ENCODE data around the gene EXOC4. TPM values are rescaled to one million over a fixed set of nuclear protein-coding genes. Genes with fewer than 3 reads are reported as not detected.

EXOC4 gene
- total RNA-seq, 1 experiment from 2014 or later: 75.8 TPM

DNA sequence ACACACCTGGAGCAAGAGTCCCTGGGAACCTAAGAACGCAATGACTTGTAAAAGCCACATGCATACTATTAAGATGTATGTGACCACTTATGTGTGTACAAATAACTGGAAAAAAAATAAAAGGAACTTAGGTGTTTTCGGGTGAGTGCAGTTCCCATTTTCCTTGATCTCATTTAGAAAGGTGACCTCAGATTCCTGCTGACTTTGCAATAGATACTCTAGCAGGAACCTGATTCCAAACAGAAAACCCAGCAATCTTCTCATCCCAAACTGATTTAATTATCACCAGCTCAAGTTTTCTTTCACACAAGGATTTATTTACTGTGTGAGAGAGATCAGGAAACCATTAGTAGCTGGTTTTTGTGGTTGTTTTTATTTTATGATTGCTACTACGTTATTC, 817.8 kb downstream of the EXOC4 start:
- no peak overlapping the region for H3K27ac ChIP-seq (ENCODE audit: insufficient read length, low read depth, low read length)
- no peak overlapping the region for H3K56ac ChIP-seq (ENCODE audit: insufficient read length, low read depth, low read length)
- no peak overlapping the region for H3K4ac ChIP-seq (ENCODE audit: low read depth, low read length)
- no peak overlapping the region for H3T11ph ChIP-seq (ENCODE audit: low read length)
- no CpG with 5 or more reads among the region's 3 CpGs for WGBS (ENCODE audit: extremely low coverage, insufficient read length, low lambda C conversion rate)
- no peaks in the 10 kb centered on the region for H3K27me3 ChIP-seq (ENCODE audit: insufficient read depth, low read length)
- H2BK15ac ChIP-seq (ENCODE audit: low read depth, low read length): no peak overlapping the region
- H3K14ac ChIP-seq (ENCODE audit: insufficient read depth, low read length): no peak overlapping the region
- no peak overlapping the region for H4K5ac ChIP-seq (ENCODE audit: insufficient read length, low read depth, low read length)
- Mint-ChIP-seq H3K9me3 (peaks cover 6 to 8% of the 10 kb centered on the region in 2 experiments), H3K27me3 (ENCODE audit: low read depth) (no peaks in the 10 kb centered on the region), H3K4me1 (peaks cover 17 to 22% of the 10 kb centered on the region in 2 experiments), H3K4me3 (no peak overlapping the region), H3K36me3 (ENCODE audit: insufficient read depth in 1 of 3, low read depth in 3 of 3) (peaks cover 13 to 22% (median 16%) of the 10 kb centered on the region in 3 experiments), H3K27ac (no peak overlapping the region)
- H3K4me1 ChIP-seq (ENCODE audit: insufficient read depth, low read length): no peaks in the 10 kb centered on the region
- no peak overlapping the region for H3K18ac ChIP-seq (ENCODE audit: insufficient read length, low read depth, low read length)
- H3K9me3 ChIP-seq (ENCODE audit: control insufficient read depth, low read depth, low read length): peaks cover 1% of the 10 kb centered on the region
- no peak overlapping the region for H2BK20ac ChIP-seq (ENCODE audit: low read depth, low read length, poor library complexity, severe bottlenecking)
- H2AK5ac ChIP-seq (ENCODE audit: insufficient read length, low read length): no peak overlapping the region
- no peak overlapping the region for H3K23ac ChIP-seq (ENCODE audit: insufficient read length, low read depth, low read length)
- no peak overlapping the region for H3K9ac ChIP-seq (ENCODE audit: extremely low read depth, insufficient read length, low read length)
- H3K23me2 ChIP-seq (ENCODE audit: insufficient read length, low read depth, low read length, poor library complexity, severe bottlenecking): no peaks in the 10 kb centered on the region
- no peak overlapping the region for H4K91ac ChIP-seq (ENCODE audit: insufficient read length, low read depth, low read length)
- H3K79me1 ChIP-seq (ENCODE audit: insufficient read depth, low read depth, low read length, poor library complexity, severe bottlenecking): no peaks in the 10 kb centered on the region
- H3K79me2 ChIP-seq (ENCODE audit: insufficient read depth, low read length): no peaks in the 10 kb centered on the region
- H3K4me2 ChIP-seq (ENCODE audit: insufficient read depth, insufficient read length, low read length): no peak overlapping the region
- no peak overlapping the region for H2BK5ac ChIP-seq (ENCODE audit: insufficient read length, low read length)
- H4K8ac ChIP-seq (replicated peaks; ENCODE audit: insufficient read length, low read depth, low read length): no peak overlapping the region
- no peaks in the 10 kb centered on the region for H4K20me1 ChIP-seq (ENCODE audit: control insufficient read depth, insufficient read depth, insufficient read length)
- no peak overlapping the region for H2AFZ ChIP-seq (ENCODE audit: low read length)
- H2BK12ac ChIP-seq (ENCODE audit: insufficient read length, low read depth, low read length): no peak overlapping the region
- no peak overlapping the region for H2BK120ac ChIP-seq (ENCODE audit: low read depth, low read length, poor library complexity, severe bottlenecking)
- TF ChIP-seq, protein P1, sequence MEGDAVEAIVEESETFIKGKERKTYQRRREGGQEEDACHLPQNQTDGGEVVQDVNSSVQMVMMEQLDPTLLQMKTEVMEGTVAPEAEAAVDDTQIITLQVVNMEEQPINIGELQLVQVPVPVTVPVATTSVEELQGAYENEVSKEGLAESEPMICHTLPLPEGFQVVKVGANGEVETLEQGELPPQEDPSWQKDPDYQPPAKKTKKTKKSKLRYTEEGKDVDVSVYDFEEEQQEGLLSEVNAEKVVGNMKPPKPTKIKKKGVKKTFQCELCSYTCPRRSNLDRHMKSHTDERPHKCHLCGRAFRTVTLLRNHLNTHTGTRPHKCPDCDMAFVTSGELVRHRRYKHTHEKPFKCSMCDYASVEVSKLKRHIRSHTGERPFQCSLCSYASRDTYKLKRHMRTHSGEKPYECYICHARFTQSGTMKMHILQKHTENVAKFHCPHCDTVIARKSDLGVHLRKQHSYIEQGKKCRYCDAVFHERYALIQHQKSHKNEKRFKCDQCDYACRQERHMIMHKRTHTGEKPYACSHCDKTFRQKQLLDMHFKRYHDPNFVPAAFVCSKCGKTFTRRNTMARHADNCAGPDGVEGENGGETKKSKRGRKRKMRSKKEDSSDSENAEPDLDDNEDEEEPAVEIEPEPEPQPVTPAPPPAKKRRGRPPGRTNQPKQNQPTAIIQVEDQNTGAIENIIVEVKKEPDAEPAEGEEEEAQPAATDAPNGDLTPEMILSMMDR (conservative IDR thresholded peaks at IDR 0.05): no peak
- DNase-seq: no peak
